Measurements from ENCODE around the gene PPT2.
"Not testable (repeated sequence)": the region's sequence is repeated elsewhere in the genome, so short reads cannot be mapped to it uniquely, and the experiment has no call there.

PPT2 gene

GRCh38 chr6:32127717-32128592 lies 26.0 kb upstream of the PPT2 start, which contains the start of gene ATF6B:
TSS of gene ATF6B (minus strand) at chr6:32128246. CDS start at chr6:32128207, 39 bp downstream.
- DNase-seq, result peak; percentile 88

GRCh38 chr6:32128751-32129296 lies 25.1 kb upstream of the PPT2 start:
- DNase-seq, result no peak

- no peak for DNase-seq
These were observed 24.4 kb upstream of the PPT2 start for GRCh38 chr6:32129297-32130088.

GRCh38 chr6:32131439-32131948 lies 22.4 kb upstream of the PPT2 start:
- DNase-seq, result no peak

- no peak for DNase-seq
These were observed 21.8 kb upstream of the PPT2 start for GRCh38 chr6:32132110-32132509.

GRCh38 chr6:32133786-32134185 lies 20.2 kb upstream of the PPT2 start:
- DNase-seq, result no peak

- DNase-seq, result no peak
These were observed 16.5 kb upstream of the PPT2 start for GRCh38 chr6:32137454-32137853.

GRCh38 chr6:32139590-32139989 lies 14.4 kb upstream of the PPT2 start:
- DNase-seq, result no peak

- DNase-seq, result no peak
These were observed 13.4 kb upstream of the PPT2 start for GRCh38 chr6:32140420-32141046.

GRCh38 chr6:32144238-32144637 lies 9.7 kb upstream of the PPT2 start:
- DNase-seq, result not testable (repeated sequence)

GRCh38 chr6:32146287-32146686 lies 7.7 kb upstream of the PPT2 start:
- DNase-seq, result no peak

- DNase-seq, result no peak
These were observed 7.3 kb upstream of the PPT2 start for GRCh38 chr6:32146687-32147086.

GRCh38 chr6:32147401-32148132 lies 6.4 kb upstream of the PPT2 start:
- DNase-seq, result no peak

GRCh38 chr6:32148289-32149091 lies 5.5 kb upstream of the PPT2 start:
- DNase-seq, result peak; percentile 79

- no peak for DNase-seq
These were observed 4.7 kb upstream of the PPT2 start for GRCh38 chr6:32149092-32149755.

GRCh38 chr6:32149932-32150870 lies 3.7 kb upstream of the PPT2 start:
- no peak for DNase-seq

- peak; percentile 36 for DNase-seq
These were observed 2.6 kb upstream of the PPT2 start for GRCh38 chr6:32151181-32151862.

- peak; percentile 35 for DNase-seq
These were observed 1.8 kb upstream of the PPT2 start, which contains the start of gene PRRT1 for GRCh38 chr6:32151863-32152768. TSS of gene PRRT1 (minus strand) at chr6:32151939. CDS start at chr6:32151827, 112 bp downstream.
